Keratinocyte (primary cell): ENCODE data around the gene ORM2. TPM values are rescaled to one million over a fixed set of nuclear protein-coding genes. Genes with fewer than 3 reads are reported as not detected.

Experiments
- DNase-seq: peaks from one replicate; pipeline ENCODE4 v3.0.0-alpha.2; 2011; ENCODE audit warnings: low read depth, missing footprints, low spot score
- FAIRE-seq: peaks from 2 replicates; lab custom pipeline; 2011; peaks lifted over from hg19 to GRCh38; lab: Jason Lieb, UNC
- H2AFZ ChIP-seq: 2 replicates; pipeline ENCODE4 v1.6.0; 2012; ENCODE audit warnings: low read length, control low read depth, inconsistent platforms; ENCODE audit not compliant: control insufficient read depth
- H3K27ac ChIP-seq: 2 replicates; pipeline ENCODE4 v1.5.1; 2011; ENCODE audit warnings: low read length; ENCODE audit not compliant: control insufficient read depth, insufficient read depth
- H3K27me3 ChIP-seq: 3 replicates; pipeline ENCODE4 v1.6.0; 2011; ENCODE audit warnings: low read length; ENCODE audit not compliant: control insufficient read depth, insufficient read depth; ENCODE audit errors: extremely low read depth
- H3K36me3 ChIP-seq, 2 experiments: 2 replicates in 1 of 2; 3 replicates in 1 of 2; pipeline ENCODE4 v1.5.1; 2011; ENCODE audit warnings: low read length in 2 of 2, mild to moderate bottlenecking in 1 of 2; ENCODE audit not compliant: control insufficient read depth in 2 of 2, insufficient read depth in 2 of 2; ENCODE audit errors: extremely low read depth in 1 of 2
- H3K4me1 ChIP-seq: 3 replicates; pipeline ENCODE4 v1.5.1; 2011; ENCODE audit warnings: low read length; ENCODE audit not compliant: control insufficient read depth, insufficient read depth; ENCODE audit errors: extremely low read depth
- H3K4me2 ChIP-seq: 3 replicates; pipeline ENCODE4 v1.6.0; 2011; ENCODE audit warnings: low read depth, low read length; ENCODE audit not compliant: control insufficient read depth, insufficient read depth; ENCODE audit errors: extremely low read depth
- H3K4me3 ChIP-seq, 3 experiments: fragments of 200-600 bp in 1 of 3; sonication (generic) in 1 of 3; 2 replicates in 2 of 3; 3 replicates in 1 of 3; pipeline ENCODE4 v1.5.1; 2011 to 2016; ENCODE audit warnings: low read length in 3 of 3, mild to moderate bottlenecking in 3 of 3, control low read depth in 2 of 3, inconsistent platforms in 1 of 3, low read depth in 1 of 3, mixed read lengths in 1 of 3, mixed run types in 1 of 3, moderate library complexity in 1 of 3; ENCODE audit not compliant: control insufficient read depth in 2 of 3, insufficient read depth in 2 of 3; ENCODE audit errors: extremely low read depth in 1 of 3
- H3K79me2 ChIP-seq: 2 replicates; pipeline ENCODE4 v1.6.0; 2012; ENCODE audit warnings: low read length; ENCODE audit not compliant: control insufficient read depth, insufficient read depth
- H3K9ac ChIP-seq: 3 replicates; pipeline ENCODE4 v1.6.0; 2011; ENCODE audit warnings: low read length; ENCODE audit not compliant: control insufficient read depth, insufficient read depth; ENCODE audit errors: extremely low read depth
- H3K9me1 ChIP-seq: 3 replicates; pipeline ENCODE4 v1.6.0; 2011; ENCODE audit warnings: low read length; ENCODE audit not compliant: control insufficient read depth, insufficient read depth; ENCODE audit errors: extremely low read depth
- H3K9me3 ChIP-seq: 2 replicates; pipeline ENCODE4 v1.5.1; 2012; ENCODE audit warnings: low read depth, low read length; ENCODE audit not compliant: control insufficient read depth
- H4K20me1 ChIP-seq: 3 replicates; pipeline ENCODE4 v1.6.0; 2011; ENCODE audit warnings: low read length; ENCODE audit not compliant: control insufficient read depth, insufficient read depth; ENCODE audit errors: extremely low read depth
- EZH2 ChIP-seq: IDR thresholded peaks from one replicate; pipeline ENCODE4 v1.6.1; 2012; ENCODE audit warnings: inconsistent platforms, mild to moderate bottlenecking, low read length, moderate library complexity
- dilution Hi-C: fragments of 300-500 bp; cut with MboI; formaldehyde crosslinking; loops from one replicate; pipeline ENCODE4 v1.7.0; 2020; ENCODE audit warnings: low sequenced_read_pairs; ENCODE audit not compliant: extremely low pct_ligation_motif_present
- polyA plus RNA-seq, 5 experiments: library from polyadenylated mRNA; depleted of rRNA in 3 of 5; stranded (reverse) in 3 of 5; stranded (forward) in 1 of 5; unstranded in 1 of 5; fragments of >200 nt; gene quantifications; 1 replicate in 1 of 5; 2 replicates in 3 of 5; 3 replicates in 1 of 5; pipeline versions ENCODE4 v1.2.1 to v1.2.3, GENCODE V29; 2011 to 2012; ENCODE audit warnings: missing spikeins in 2 of 5, low read depth in 1 of 5, low replicate concordance in 1 of 5
- TF ChIP-seq, protein P1 (sequence below), 3 experiments: IDR thresholded peaks in 1 of 3; conservative IDR thresholded peaks in 1 of 3; optimal IDR thresholded peaks in 1 of 3; 2 replicates in 2 of 3; 3 replicates in 1 of 3; pipeline versions ENCODE3 to v1.5.1; 2011; ENCODE audit warnings: low read length in 3 of 3, mild to moderate bottlenecking in 3 of 3, moderate library complexity in 2 of 3, control low read depth in 1 of 3, inconsistent platforms in 1 of 3; ENCODE audit not compliant: insufficient read depth in 2 of 3; ENCODE audit errors: extremely low read depth in 1 of 3

ORM2 gene
- polyA plus RNA-seq, 1 donor (not counting 4 experiments of a cell fraction or from before 2014, with no cell fraction given): not detected

- Histone ChIP-seq H3K79me2 (no peaks in the 10 kb centered on the region), H3K36me3 (peaks cover 2 to 3% of the 10 kb centered on the region in 2 experiments), H3K27me3 (no peaks in the 10 kb centered on the region), H3K9me1 (no peaks in the 10 kb centered on the region), H3K4me3 (no peak overlapping the region), H2AFZ (no peak overlapping the region), H4K20me1 (no peaks in the 10 kb centered on the region), H3K27ac (no peak overlapping the region), H3K4me2 (no peak overlapping the region), H3K9ac (no peak overlapping the region), H3K4me1 (no peaks in the 10 kb centered on the region), H3K9me3 (no peaks in the 10 kb centered on the region)
- dilution Hi-C loops: no loop called here
- TF ChIP-seq EZH2: no peak
- TF ChIP-seq, protein P1, sequence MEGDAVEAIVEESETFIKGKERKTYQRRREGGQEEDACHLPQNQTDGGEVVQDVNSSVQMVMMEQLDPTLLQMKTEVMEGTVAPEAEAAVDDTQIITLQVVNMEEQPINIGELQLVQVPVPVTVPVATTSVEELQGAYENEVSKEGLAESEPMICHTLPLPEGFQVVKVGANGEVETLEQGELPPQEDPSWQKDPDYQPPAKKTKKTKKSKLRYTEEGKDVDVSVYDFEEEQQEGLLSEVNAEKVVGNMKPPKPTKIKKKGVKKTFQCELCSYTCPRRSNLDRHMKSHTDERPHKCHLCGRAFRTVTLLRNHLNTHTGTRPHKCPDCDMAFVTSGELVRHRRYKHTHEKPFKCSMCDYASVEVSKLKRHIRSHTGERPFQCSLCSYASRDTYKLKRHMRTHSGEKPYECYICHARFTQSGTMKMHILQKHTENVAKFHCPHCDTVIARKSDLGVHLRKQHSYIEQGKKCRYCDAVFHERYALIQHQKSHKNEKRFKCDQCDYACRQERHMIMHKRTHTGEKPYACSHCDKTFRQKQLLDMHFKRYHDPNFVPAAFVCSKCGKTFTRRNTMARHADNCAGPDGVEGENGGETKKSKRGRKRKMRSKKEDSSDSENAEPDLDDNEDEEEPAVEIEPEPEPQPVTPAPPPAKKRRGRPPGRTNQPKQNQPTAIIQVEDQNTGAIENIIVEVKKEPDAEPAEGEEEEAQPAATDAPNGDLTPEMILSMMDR (optimal IDR thresholded peaks at IDR 0.05 in 1 of 3, IDR thresholded peaks at IDR 0.05 in 1 of 3, conservative IDR thresholded peaks at IDR 0.05 in 1 of 3; ENCODE audit: extremely low read depth in 1 of 3, insufficient read depth in 2 of 3, low read length in 3 of 3): no peak
- no peak for FAIRE-seq
- DNase-seq: no peak
Observed at GRCh38 chr9:114378016-114378415, 48.3 kb downstream of the ORM2 start.

GRCh38 chr9:114378883-114379282 lies 49.2 kb downstream of the ORM2 start:
- DNase-seq: no peak
- no peaks in the 10 kb centered on the region for H3K9me3 ChIP-seq
- no peaks in the 10 kb centered on the region for H3K9me1 ChIP-seq
- no peak overlapping the region for H3K4me2 ChIP-seq
- TF ChIP-seq EZH2: no peak
- TF ChIP-seq, protein P1 (optimal IDR thresholded peaks at IDR 0.05 in 1 of 3, IDR thresholded peaks at IDR 0.05 in 1 of 3, conservative IDR thresholded peaks at IDR 0.05 in 1 of 3; ENCODE audit: extremely low read depth in 1 of 3, insufficient read depth in 2 of 3, low read length in 3 of 3): no peak
- H3K27me3 ChIP-seq: no peaks in the 10 kb centered on the region
- FAIRE-seq: no peak
- H2AFZ ChIP-seq: no peak overlapping the region
- H3K4me3 ChIP-seq: no peak overlapping the region
- dilution Hi-C loops: no loop called here
- H3K79me2 ChIP-seq: no peaks in the 10 kb centered on the region
- no peak overlapping the region for H3K27ac ChIP-seq
- H3K36me3 ChIP-seq: peaks cover 2 to 3% of the 10 kb centered on the region in 2 experiments
- no peaks in the 10 kb centered on the region for H4K20me1 ChIP-seq
- no peaks in the 10 kb centered on the region for H3K4me1 ChIP-seq
- no peak overlapping the region for H3K9ac ChIP-seq

Other genes starting within 250 kb of the ORM2 start
- gene KIF12, start 230.6 kb upstream of the ORM2 start, polyA plus RNA-seq: 1.3 to 2.3 TPM (median 1.5 TPM) in 3 replicates
- gene COL27A1, start 174.3 kb upstream of the ORM2 start, polyA plus RNA-seq: 10.1 to 24.1 TPM (median 14.0 TPM) in 3 replicates
- not detected in 3 replicates for gene ORM1, start 6.8 kb upstream of the ORM2 start, polyA plus RNA-seq
- gene AKNA, start 58.1 kb downstream of the ORM2 start, polyA plus RNA-seq: 0.57 to 1.1 TPM (median 0.79 TPM) in 3 replicates
- 1.2 to 2.2 TPM (median 1.5 TPM) in 3 replicates for gene WHRN, start 175.6 kb downstream of the ORM2 start, polyA plus RNA-seq